Activated naive CD8-positive, alpha-beta T cell treated with anti-CD3 and anti-CD28 coated beads, Interleukin-2, amount 10 ng/mL, durations not matched to agents 7 days and 5 days (primary cell): ENCODE data around the gene GFAP. TPM values are rescaled to one million over a fixed set of nuclear protein-coding genes. Genes with fewer than 3 reads are reported as not detected.
A peak's percentile ranks its signal among the peaks of the same experiment; 100 is the strongest.

Experiments used
- ATAC-seq: fragments of 150-1000 bp; cut with Tn5 transposase; one replicate; pipeline ENCODE4 v1.10.0; 2021; ENCODE audit warnings: low read depth, moderate library complexity
- POLR2A ChIA-PET: fragments of 350-600 bp; sonication (Branson Sonifier 250); formaldehyde crosslinking; loops from one replicate; lab custom pipeline; 2021; ENCODE audit warnings: antibody characterized with exemption; lab: Charles Lee
- DNase-seq: peaks from one replicate; pipeline ENCODE4 v3.0.0; 2021
- H3K27ac Mint-ChIP-seq: one replicate; pipeline ENCODE4 v1.8.0; 2022; ENCODE audit warnings: mild to moderate bottlenecking, mixed read lengths
- H3K27me3 Mint-ChIP-seq: one replicate; pipeline ENCODE4 v1.8.0; 2022; ENCODE audit warnings: mild to moderate bottlenecking, moderate library complexity, mixed read lengths
- H3K36me3 Mint-ChIP-seq: one replicate; pipeline ENCODE4 v1.8.0; 2021; ENCODE audit warnings: mild to moderate bottlenecking, mixed read lengths
- H3K4me1 Mint-ChIP-seq: one replicate; pipeline ENCODE4 v1.8.0; 2021; ENCODE audit warnings: mixed read lengths
- H3K4me3 Mint-ChIP-seq: one replicate; pipeline ENCODE4 v1.8.0; 2022; ENCODE audit warnings: mild to moderate bottlenecking, moderate library complexity, mixed read lengths
- H3K9me3 Mint-ChIP-seq: one replicate; pipeline ENCODE4 v1.8.0; 2021; ENCODE audit warnings: mixed read lengths
- microRNA-seq: library from miRNA; unstranded; fragments of <30 nt; microRNA quantifications from one replicate; pipeline ENCODE4 v1.2.0, GENCODE V29; 2022
- total RNA-seq, 2 experiments: library from RNA; stranded (reverse); gene quantifications; one replicate each; pipeline ENCODE4 v1.2.3, GENCODE V29; 2021

GFAP gene
- total RNA-seq, 2 experiments from 2014 or later = not detected

DNA sequence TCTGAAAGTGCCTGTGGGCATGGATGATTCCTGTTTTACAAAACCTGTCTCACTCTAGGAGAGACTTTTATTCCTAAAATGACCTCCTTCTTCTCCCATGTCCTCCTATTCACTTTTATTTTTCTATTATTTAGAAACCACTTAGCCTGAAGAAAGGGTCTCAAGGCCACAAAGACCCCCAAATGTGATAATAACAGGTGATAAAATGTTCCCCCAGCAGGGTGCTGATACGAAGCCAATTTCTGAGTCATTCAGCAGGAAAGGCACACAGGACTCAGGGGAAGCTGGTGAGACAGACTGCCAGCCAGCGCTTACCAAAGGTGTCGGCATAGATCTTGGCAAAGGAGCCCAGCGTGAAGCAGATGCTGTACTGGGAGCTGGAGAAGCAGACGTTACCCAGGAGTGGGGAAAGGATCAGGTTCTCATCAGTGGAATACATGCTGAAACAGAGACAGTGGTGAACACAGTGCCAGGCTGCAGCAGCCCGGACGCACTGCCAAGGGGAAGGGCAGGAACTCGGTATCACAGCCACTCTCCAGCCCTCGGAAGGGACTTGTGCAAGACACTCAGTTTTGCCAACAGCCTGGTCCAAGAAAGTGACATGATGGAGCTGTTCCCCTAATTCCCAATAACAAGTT, 43.0 kb downstream of the GFAP start:
- ATAC-seq = no peak
- Mint-ChIP-seq H3K27me3 (no peaks in the 10 kb centered on the region), H3K4me1 (no peaks in the 10 kb centered on the region), H3K4me3 (no peak overlapping the region), H3K36me3 (peaks cover 14% of the 10 kb centered on the region), H3K27ac (no peak overlapping the region), H3K9me3 (no peaks in the 10 kb centered on the region)
- DNase-seq = no peak
- POLR2A ChIA-PET = interaction anchor here (0.5 kb wide), 1 partner anchor 20 kb away, joined by 3 read pairs; no protein-coding TSS in a partner anchor

DNA sequence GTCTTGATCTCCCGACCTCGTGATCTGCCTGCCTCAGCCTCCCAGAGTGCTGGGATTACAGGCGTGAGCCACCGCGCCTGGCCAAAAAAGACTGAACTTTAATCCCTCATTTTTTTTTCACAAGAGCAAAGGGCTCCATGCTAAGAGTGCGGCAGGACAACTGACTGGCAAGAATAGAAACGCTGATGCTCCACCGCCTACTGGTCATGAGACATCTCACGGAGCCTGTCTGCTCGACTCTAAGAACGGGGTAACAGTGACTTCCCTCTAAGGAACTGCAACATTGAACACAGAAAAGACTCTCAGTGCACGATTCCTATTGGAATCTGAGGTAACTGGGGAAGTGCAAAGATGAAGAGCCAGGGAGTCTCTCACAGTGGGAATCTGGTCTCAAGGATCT, 43.7 kb downstream of the GFAP start:
- DNase-seq (no peak), ATAC-seq (no peak)
- Mint-ChIP-seq H3K4me3 (no peak overlapping the region), H3K9me3 (no peaks in the 10 kb centered on the region), H3K36me3 (peaks cover 11% of the 10 kb centered on the region), H3K4me1 (no peaks in the 10 kb centered on the region), H3K27ac (no peak overlapping the region), H3K27me3 (no peaks in the 10 kb centered on the region)
- POLR2A ChIA-PET = no interaction called here

DNA sequence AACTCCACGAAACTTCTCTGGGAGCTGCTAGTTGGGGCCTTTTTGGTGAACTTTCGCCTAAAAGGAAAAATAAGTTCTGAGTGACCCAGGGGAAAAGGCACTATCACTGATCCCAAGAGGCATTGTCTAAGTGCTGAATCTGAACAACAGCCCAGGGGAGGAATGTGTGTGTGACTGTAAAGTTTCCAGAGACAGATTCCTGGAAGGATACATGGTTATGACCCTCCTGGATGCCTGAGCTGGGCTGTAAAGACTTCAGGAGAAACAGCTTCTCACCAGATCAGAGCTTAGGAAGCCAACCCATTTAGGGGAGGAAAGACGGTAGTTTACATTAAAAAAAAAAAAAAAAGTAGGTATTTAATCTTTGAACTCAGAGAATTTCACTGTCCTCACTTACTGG, 47.5 kb downstream of the GFAP start:
- no peaks in the 10 kb centered on the region for H3K9me3 Mint-ChIP-seq
- POLR2A ChIA-PET = no interaction called here
- DNase-seq = no peak
- H3K27ac Mint-ChIP-seq = no peak overlapping the region
- peaks cover 12% of the 10 kb centered on the region for H3K36me3 Mint-ChIP-seq
- ATAC-seq = no peak
- H3K27me3 Mint-ChIP-seq = no peaks in the 10 kb centered on the region
- H3K4me3 Mint-ChIP-seq = no peak overlapping the region
- no peaks in the 10 kb centered on the region for H3K4me1 Mint-ChIP-seq

GRCh38 chr17:44865931-44866330, 49.4 kb downstream of the GFAP start:
- Mint-ChIP-seq H3K4me3 (no peak overlapping the region), H3K36me3 (peaks cover 7% of the 10 kb centered on the region)
- POLR2A ChIA-PET = no interaction called here

GRCh38 chr17:44865231-44865660, 50.1 kb downstream of the GFAP start:
- no peaks in the 10 kb centered on the region for H3K4me1 Mint-ChIP-seq
- POLR2A ChIA-PET = no interaction called here
- H3K4me3 Mint-ChIP-seq = no peak overlapping the region
- no peaks in the 10 kb centered on the region for H3K27me3 Mint-ChIP-seq
- H3K9me3 Mint-ChIP-seq = no peaks in the 10 kb centered on the region
- DNase-seq (peak; percentile 39), ATAC-seq (peak; percentile 42)
- no peak overlapping the region for H3K27ac Mint-ChIP-seq
- peaks cover 7% of the 10 kb centered on the region for H3K36me3 Mint-ChIP-seq

More at GRCh38 chr17:44865931-44866330, 49.4 kb downstream of the GFAP start:
- ATAC-seq = no peak
- no peak for DNase-seq
- no peaks in the 10 kb centered on the region for H3K27me3 Mint-ChIP-seq
- H3K9me3 Mint-ChIP-seq = no peaks in the 10 kb centered on the region
- no peaks in the 10 kb centered on the region for H3K4me1 Mint-ChIP-seq
- H3K27ac Mint-ChIP-seq = no peak overlapping the region

- no peak for DNase-seq
These were observed 50.5 kb downstream of the GFAP start for GRCh38 chr17:44864831-44865230.

GRCh38 chr17:44863061-44863918, 52.0 kb downstream of the GFAP start:
- Mint-ChIP-seq H3K9me3 (no peaks in the 10 kb centered on the region), H3K27me3 (no peaks in the 10 kb centered on the region), H3K36me3 (peaks cover 8% of the 10 kb centered on the region), H3K4me3 (no peak overlapping the region), H3K4me1 (no peaks in the 10 kb centered on the region), H3K27ac (no peak overlapping the region)
- ATAC-seq (no peak), DNase-seq (no peak)
- POLR2A ChIA-PET = interaction anchor here (1.0 to 1.4 kb wide), 2 partner anchors 83 to 86 kb away, joined by 3 read pairs; no protein-coding TSS in a partner anchor

More at GRCh38 chr17:44864831-44865230, 50.5 kb downstream of the GFAP start:
- no peaks in the 10 kb centered on the region for H3K9me3 Mint-ChIP-seq
- no peak overlapping the region for H3K4me3 Mint-ChIP-seq
- H3K27ac Mint-ChIP-seq = no peak overlapping the region
- no peak for ATAC-seq
- H3K36me3 Mint-ChIP-seq = peaks cover 7% of the 10 kb centered on the region
- POLR2A ChIA-PET = interaction anchor here (1.4 kb wide), 1 partner anchor 87 kb away, joined by 3 read pairs; no protein-coding TSS in a partner anchor
- H3K27me3 Mint-ChIP-seq = no peaks in the 10 kb centered on the region
- no peaks in the 10 kb centered on the region for H3K4me1 Mint-ChIP-seq

GRCh38 chr17:44862278-44862914, 52.9 kb downstream of the GFAP start:
- DNase-seq = no peak
- no peak overlapping the region for H3K4me3 Mint-ChIP-seq
- ATAC-seq = no peak
- POLR2A ChIA-PET = no interaction called here
- H3K9me3 Mint-ChIP-seq = no peaks in the 10 kb centered on the region
- H3K27me3 Mint-ChIP-seq = no peaks in the 10 kb centered on the region
- peaks cover 7% of the 10 kb centered on the region for H3K36me3 Mint-ChIP-seq
- no peak overlapping the region for H3K27ac Mint-ChIP-seq
- H3K4me1 Mint-ChIP-seq = no peaks in the 10 kb centered on the region

DNA sequence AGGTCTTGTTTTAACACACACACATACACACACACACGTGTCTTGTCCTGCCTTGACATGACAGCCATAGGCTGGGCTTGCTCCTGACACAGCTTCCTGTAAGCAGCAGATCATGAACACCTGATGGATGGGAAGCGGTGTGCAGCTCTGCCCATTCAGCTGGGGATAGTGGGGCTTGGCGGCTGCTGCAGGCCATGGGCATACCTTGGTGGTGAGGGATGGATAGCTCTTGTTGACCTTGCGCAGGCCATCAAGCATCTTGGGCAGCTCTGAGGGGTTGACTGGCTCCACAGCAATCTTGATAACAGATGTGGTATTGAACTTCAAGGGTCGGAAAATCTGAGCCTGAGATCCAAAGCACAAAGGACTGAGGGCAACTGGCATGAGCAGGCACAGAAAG, 55.6 kb downstream of the GFAP start:
- H3K27ac Mint-ChIP-seq = no peak overlapping the region
- H3K9me3 Mint-ChIP-seq = no peaks in the 10 kb centered on the region
- H3K27me3 Mint-ChIP-seq = no peaks in the 10 kb centered on the region

DNA sequence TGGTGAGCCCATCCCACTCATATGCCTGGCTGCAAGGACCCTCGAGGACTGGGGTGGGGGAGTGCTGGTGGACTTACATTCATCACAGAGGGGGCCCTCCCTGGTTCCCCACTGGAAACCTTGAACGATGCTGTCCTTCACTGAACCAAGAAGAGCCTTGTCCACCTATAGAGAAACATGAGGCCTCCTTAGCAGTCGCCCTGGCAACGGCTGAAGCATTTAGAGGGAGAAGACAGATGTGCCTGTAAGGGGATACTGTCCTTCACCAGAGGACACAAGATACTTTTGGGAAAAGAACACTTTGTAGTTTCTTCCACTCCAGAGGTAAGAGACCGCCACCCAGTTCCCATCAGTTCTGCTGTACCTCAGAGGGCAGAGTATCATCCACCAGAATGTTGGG, 61.1 kb downstream of the GFAP start:
- no peaks in the 10 kb centered on the region for H3K4me1 Mint-ChIP-seq
- ATAC-seq (no peak), DNase-seq (no peak)
- POLR2A ChIA-PET = no interaction called here
- H3K9me3 Mint-ChIP-seq = no peaks in the 10 kb centered on the region
- H3K27me3 Mint-ChIP-seq = no peaks in the 10 kb centered on the region
- H3K4me3 Mint-ChIP-seq = no peak overlapping the region
- no peak overlapping the region for H3K27ac Mint-ChIP-seq
- peaks cover 30% of the 10 kb centered on the region for H3K36me3 Mint-ChIP-seq

More for the DNA sequence above, 55.6 kb downstream of the GFAP start:
- H3K36me3 Mint-ChIP-seq = peaks cover 13% of the 10 kb centered on the region
- DNase-seq = no peak
- no peaks in the 10 kb centered on the region for H3K4me1 Mint-ChIP-seq
- no peak overlapping the region for H3K4me3 Mint-ChIP-seq
- POLR2A ChIA-PET = interaction anchor here (0.6 to 0.7 kb wide), 2 partner anchors 47 to 101 kb away, joined by 3 to 5 read pairs; no protein-coding TSS in a partner anchor
- no peak for ATAC-seq

Small RNA genes lying within 50 kb of the gene (microRNA-seq; reads per million reads assigned to microRNA genes)
- not detected for gene MIR6783

Other genes with a start within 250 kb of the GFAP start
- 10 to 100 TPM; 21.7 to 23.9 TPM for gene CCDC43, start 225.7 kb downstream of the GFAP start, total RNA-seq
- gene DBF4B, start 206.8 kb downstream of the GFAP start, total RNA-seq = 10 to 100 TPM; 27.7 to 31.8 TPM
- under 1 TPM; 0.55 to 0.77 TPM for gene ADAM11, start 156.5 kb downstream of the GFAP start, total RNA-seq
- gene GJC1, start 85.2 kb downstream of the GFAP start, total RNA-seq = 1 to 10 TPM; 1.0 to 1.4 TPM
- gene HIGD1B, start 67.6 kb downstream of the GFAP start, total RNA-seq = not detected
- gene EFTUD2, start 16.1 kb downstream of the GFAP start, total RNA-seq = 100 to 1,000 TPM; 109 to 112 TPM
- 10 to 100 TPM; 66.7 to 70.5 TPM for gene KIF18B, start 32.3 kb upstream of the GFAP start, total RNA-seq
- gene C1QL1, start 52.8 kb upstream of the GFAP start, total RNA-seq = not detected
- gene DCAKD, start 136.1 kb upstream of the GFAP start, total RNA-seq = 10 to 100 TPM; 35.5 TPM
- gene NMT1, start 145.8 kb upstream of the GFAP start, total RNA-seq = 100 to 1,000 TPM; 132 to 141 TPM
- 1 to 10 TPM; 4.2 to 4.9 TPM for gene PLCD3, start 217.0 kb upstream of the GFAP start, total RNA-seq
- gene ACBD4, start 220.2 kb upstream of the GFAP start, total RNA-seq = 10 to 100 TPM; 24.5 to 25.0 TPM
- gene HEXIM1, start 233.0 kb upstream of the GFAP start, total RNA-seq = 10 to 100 TPM; 33.6 to 33.7 TPM
- gene HEXIM2, start 246.4 kb upstream of the GFAP start, total RNA-seq = 1 to 10 TPM; 6.7 to 7.7 TPM